ENCODE data around the gene RAB8A.

Gene RAB8A

GRCh38 chr19:16111160-16111908, at the start of gene RAB8A:
Gene RAB8A, plus strand, starts transcription at chr19:16111889. Its CDS starts 13 bp downstream, at chr19:16111902.
- DNase-seq, result peak; percentile 97 to 99

GRCh38 chr19:16061943-16062342, 49.7 kb upstream of the RAB8A start:
- no peak for DNase-seq

GRCh38 chr19:16062789-16063188, 48.9 kb upstream of the RAB8A start:
- peak; percentile 49 to 65 for DNase-seq

- DNase-seq, result no peak
Observed at GRCh38 chr19:16064209-16064889, 47.3 kb upstream of the RAB8A start.

- peak; percentile 24 to 47 for DNase-seq
Observed at GRCh38 chr19:16066611-16067104, 45.0 kb upstream of the RAB8A start.

- DNase-seq, result no peak
Observed at GRCh38 chr19:16067205-16067938, 44.3 kb upstream of the RAB8A start.

GRCh38 chr19:16068696-16069259, 42.9 kb upstream of the RAB8A start:
- DNase-seq, result no peak

GRCh38 chr19:16069813-16070365, 41.8 kb upstream of the RAB8A start:
- no peak for DNase-seq

GRCh38 chr19:16070366-16070990, 41.2 kb upstream of the RAB8A start:
- DNase-seq, result peak; percentile 67 to 90

- DNase-seq, result no peak
Observed at GRCh38 chr19:16071072-16071691, 40.5 kb upstream of the RAB8A start.

- no peak for DNase-seq
Observed at GRCh38 chr19:16073481-16073880, 38.2 kb upstream of the RAB8A start.

- no peak for DNase-seq
Observed at GRCh38 chr19:16073988-16074387, 37.7 kb upstream of the RAB8A start.

GRCh38 chr19:16074488-16075365, 37.0 kb upstream of the RAB8A start:
- no peak for DNase-seq

- no peak for DNase-seq
Observed at GRCh38 chr19:16075430-16076153, 36.1 kb upstream of the RAB8A start.

- peak; percentile 82 for DNase-seq
Observed at GRCh38 chr19:16076154-16076957, 35.3 kb upstream of the RAB8A start, which contains the start of gene TPM4. Gene TPM4, plus strand, starts transcription at chr19:16076495. Its CDS starts 71 bp downstream, at chr19:16076566.

GRCh38 chr19:16076958-16077611, 34.6 kb upstream of the RAB8A start:
- peak in 1 of 2 experiments; percentile 26 for DNase-seq

- DNase-seq, result no peak
Observed at GRCh38 chr19:16077984-16078758, 33.5 kb upstream of the RAB8A start.
